Thyroid gland (tissue), 4 donors: Measurements from ENCODE around the gene NDUFA13.
A peak's percentile ranks its signal among the peaks of the same experiment; 100 is the strongest.

Source experiments
- POLR2A ChIP-seq, 2 donors: fragments of 450-650 bp; IDR thresholded peaks; one replicate each; pipeline ENCODE4 v1.6.1; 2017; ENCODE audit warnings: antibody characterized with exemption in 2 of 2, mild to moderate bottlenecking in 2 of 2, moderate library complexity in 1 of 2
- TF ChIP-seq, protein P1 (sequence below), 6 experiments: fragments of 200-600 bp in 3 of 6; fragments of 450-650 bp in 3 of 6; sonication (generic) in 3 of 6; IDR thresholded peaks; one replicate each; pipeline ENCODE4 v1.5.1; 2016 to 2019; ENCODE audit warnings: antibody characterized with exemption in 6 of 6, mild to moderate bottlenecking in 2 of 6, inconsistent platforms in 1 of 6, moderate library complexity in 1 of 6

DNA sequence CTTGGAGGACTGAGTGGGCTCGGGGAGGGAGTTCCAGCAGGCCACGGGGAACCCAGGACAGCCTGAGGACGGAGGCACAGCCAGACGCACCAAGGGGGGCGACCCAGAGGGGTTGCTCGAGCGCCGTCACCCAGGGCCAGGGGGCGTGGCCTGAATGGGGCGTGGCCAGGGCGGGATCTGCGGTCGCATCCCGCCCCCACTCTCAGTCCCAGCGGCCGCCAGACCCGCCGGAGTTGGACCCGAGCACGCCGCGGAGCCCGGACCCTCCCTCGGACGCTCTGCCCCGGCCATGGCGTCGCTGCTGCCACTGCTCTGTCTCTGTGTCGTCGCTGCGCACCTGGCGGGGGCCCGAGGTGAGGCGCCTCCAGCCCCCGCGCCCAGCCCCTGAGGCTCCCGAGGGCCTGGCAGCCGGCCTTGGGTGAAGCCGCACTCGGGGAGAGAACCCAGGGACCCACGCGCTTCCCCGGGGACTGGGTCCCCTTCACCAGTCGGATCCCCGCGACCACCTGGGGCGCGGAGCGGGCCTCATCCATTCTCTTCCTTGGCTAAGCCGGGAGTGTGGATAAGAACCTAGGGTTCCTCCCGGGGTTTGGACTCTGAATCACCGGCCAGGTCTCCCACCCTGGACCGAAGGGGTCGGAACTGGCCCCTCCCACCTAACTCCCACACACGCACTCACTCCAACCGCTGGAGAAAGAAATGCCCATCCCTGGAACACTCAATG is 22.2 kb downstream of the NDUFA13 start, which contains the start of gene CILP2:
- TF ChIP-seq, protein P1, sequence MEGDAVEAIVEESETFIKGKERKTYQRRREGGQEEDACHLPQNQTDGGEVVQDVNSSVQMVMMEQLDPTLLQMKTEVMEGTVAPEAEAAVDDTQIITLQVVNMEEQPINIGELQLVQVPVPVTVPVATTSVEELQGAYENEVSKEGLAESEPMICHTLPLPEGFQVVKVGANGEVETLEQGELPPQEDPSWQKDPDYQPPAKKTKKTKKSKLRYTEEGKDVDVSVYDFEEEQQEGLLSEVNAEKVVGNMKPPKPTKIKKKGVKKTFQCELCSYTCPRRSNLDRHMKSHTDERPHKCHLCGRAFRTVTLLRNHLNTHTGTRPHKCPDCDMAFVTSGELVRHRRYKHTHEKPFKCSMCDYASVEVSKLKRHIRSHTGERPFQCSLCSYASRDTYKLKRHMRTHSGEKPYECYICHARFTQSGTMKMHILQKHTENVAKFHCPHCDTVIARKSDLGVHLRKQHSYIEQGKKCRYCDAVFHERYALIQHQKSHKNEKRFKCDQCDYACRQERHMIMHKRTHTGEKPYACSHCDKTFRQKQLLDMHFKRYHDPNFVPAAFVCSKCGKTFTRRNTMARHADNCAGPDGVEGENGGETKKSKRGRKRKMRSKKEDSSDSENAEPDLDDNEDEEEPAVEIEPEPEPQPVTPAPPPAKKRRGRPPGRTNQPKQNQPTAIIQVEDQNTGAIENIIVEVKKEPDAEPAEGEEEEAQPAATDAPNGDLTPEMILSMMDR (IDR thresholded peaks at IDR 0.05), result no peak
- TF ChIP-seq POLR2A (IDR thresholded peaks at IDR 0.05), result peak in 1 of 2 donors; percentile 28
